ENCODE measurements around the gene TMA7B. TPM values are rescaled to one million over a fixed set of nuclear protein-coding genes. Genes with fewer than 3 reads are reported as not detected.
"Not testable (repeated sequence)": the region's sequence is repeated elsewhere in the genome, so short reads cannot be mapped to it uniquely, and the experiment has no call there.

Gene TMA7B
- total RNA-seq, 4 donors from 2014 or later = 0.27 TPM; not detected in 3

- DNase-seq (ENCODE audit: low spot score in 2 of 2) = no peak
- TF ChIP-seq POLR2A (IDR thresholded peaks at IDR 0.05) = no peak
- no peak for TF ChIP-seq CTCF (IDR thresholded peaks at IDR 0.05)
- 85 to 92% methylated on average over 3 of the region's 3 CpGs for WGBS, 2 donors
- intact Hi-C loops (cut with DNase I; ENCODE audit: low total_unique reads) = no loop called here
- no peak overlapping the region for H3K4me3 ChIP-seq (ENCODE audit: low read depth, poor library complexity, severe bottlenecking)
Observed at GRCh38 chr22:39990686-39991085, 30.5 kb downstream of the TMA7B start.

- H3K4me3 ChIP-seq (ENCODE audit: low read depth, poor library complexity, severe bottlenecking) = no peak overlapping the region
- intact Hi-C loops (cut with DNase I; ENCODE audit: low total_unique reads) = no loop called here
- no peak for DNase-seq (ENCODE audit: low spot score in 2 of 2)
- 96 to 97% methylated on average over 9 of the region's 9 CpGs for WGBS, 2 donors
- no peak for TF ChIP-seq CTCF (IDR thresholded peaks at IDR 0.05)
- TF ChIP-seq POLR2A (IDR thresholded peaks at IDR 0.05) = no peak
Observed at GRCh38 chr22:39991159-39991860, 31.1 kb downstream of the TMA7B start.

GRCh38 chr22:39992088-39992826 is 32.1 kb downstream of the TMA7B start:
- DNase-seq (ENCODE audit: low spot score in 2 of 2) = no peak
- WGBS, 2 donors = 83 to 88% methylated on average over 5 of the region's 5 CpGs
- no peak for TF ChIP-seq POLR2A (IDR thresholded peaks at IDR 0.05)
- no peak for TF ChIP-seq CTCF (IDR thresholded peaks at IDR 0.05)
- intact Hi-C loops (cut with DNase I; ENCODE audit: low total_unique reads) = no loop called here
- H3K4me3 ChIP-seq (ENCODE audit: low read depth, poor library complexity, severe bottlenecking) = no peak overlapping the region

- intact Hi-C loops (cut with DNase I; ENCODE audit: low total_unique reads); DNase-seq (ENCODE audit: low spot score in 2 of 2); H3K4me3 ChIP-seq (ENCODE audit: low read depth, poor library complexity, severe bottlenecking): not testable (repeated sequence)
- WGBS, 2 donors = 93 to 96% methylated on average over 7 of the region's 7 CpGs
Observed at GRCh38 chr22:39992894-39993293, 32.7 kb downstream of the TMA7B start.

- no peak overlapping the region for H3K4me3 ChIP-seq (ENCODE audit: low read depth, poor library complexity, severe bottlenecking)
- TF ChIP-seq CTCF (IDR thresholded peaks at IDR 0.05) = no peak
- TF ChIP-seq POLR2A (IDR thresholded peaks at IDR 0.05) = no peak
- 23 to 27% methylated on average over 15 to 20 of the region's 20 CpGs for WGBS, 2 donors
- intact Hi-C loops (cut with DNase I; ENCODE audit: low total_unique reads) = no loop called here
- no peak for DNase-seq (ENCODE audit: low spot score in 2 of 2)
Observed at GRCh38 chr22:39994041-39994565, 33.9 kb downstream of the TMA7B start.
